Common myeloid progenitor, CD34-positive (primary cell): ENCODE data around the gene RGPD6.
"Not testable (repeated sequence)": the region's sequence is repeated elsewhere in the genome, so short reads cannot be mapped to it uniquely, and the experiment has no call there.

Experiments
- CTCF ChIA-PET: fragments of 350-600 bp; sonication (Branson Sonifier 250); formaldehyde crosslinking; loops from one replicate; lab custom pipeline; 2021; ENCODE audit warnings: antibody characterized with exemption; lab: Charles Lee
- POLR2A ChIA-PET: fragments of 350-600 bp; sonication (Branson Sonifier 250); formaldehyde crosslinking; loops from one replicate; lab custom pipeline; 2021; ENCODE audit warnings: antibody characterized with exemption; lab: Charles Lee
- DNase-seq, 3 donors: peaks; one replicate each; pipeline versions ENCODE4 v3.0.0 to v3.0.0-alpha.2; 2013
- H3K27ac ChIP-seq, 2 experiments: 1 replicate in 1 of 2; 2 replicates in 1 of 2; pipeline ENCODE4 v1.7.0; 2013; ENCODE audit warnings: inconsistent platforms in 2 of 2, low read length in 2 of 2, mild to moderate bottlenecking in 2 of 2, low read depth in 1 of 2, moderate library complexity in 1 of 2; ENCODE audit not compliant: severe bottlenecking in 2 of 2, insufficient read depth in 1 of 2, poor library complexity in 1 of 2
- H3K27me3 ChIP-seq, 5 experiments: replicated peaks in 2 of 5; 1 replicate in 3 of 5; 2 replicates in 2 of 5; pipeline versions ENCODE4 v1.6.1 to v1.7.0; 2013; ENCODE audit warnings: low read length in 4 of 5, mild to moderate bottlenecking in 2 of 5, moderate library complexity in 2 of 5, inconsistent platforms in 1 of 5; ENCODE audit not compliant: insufficient read depth in 5 of 5, control insufficient read depth in 4 of 5
- H3K36me3 ChIP-seq, 4 experiments: 1 replicate in 2 of 4; 2 replicates in 2 of 4; pipeline versions ENCODE4 v1.6.1 to v1.7.0; 2013; ENCODE audit warnings: low read length in 3 of 4, control low read depth in 1 of 4, mild to moderate bottlenecking in 1 of 4; ENCODE audit not compliant: control insufficient read depth in 4 of 4, insufficient read depth in 4 of 4
- H3K4me1 ChIP-seq, 4 experiments: 1 replicate in 3 of 4; 2 replicates in 1 of 4; pipeline versions ENCODE4 v1.6.1 to v1.7.1; 2013; ENCODE audit warnings: low read length in 3 of 4, mild to moderate bottlenecking in 3 of 4, control low read depth in 1 of 4, inconsistent platforms in 1 of 4, moderate library complexity in 1 of 4; ENCODE audit not compliant: control insufficient read depth in 4 of 4, insufficient read depth in 4 of 4; ENCODE audit errors: control extremely low read depth in 1 of 4
- H3K4me3 ChIP-seq, 7 experiments: 1 replicate in 4 of 7; 2 replicates in 3 of 7; pipeline versions ENCODE4 v1.5.1 to v1.7.0; 2013; ENCODE audit warnings: mild to moderate bottlenecking in 7 of 7, low read length in 6 of 7, moderate library complexity in 6 of 7, inconsistent platforms in 2 of 7, low read depth in 2 of 7, control low read depth in 1 of 7; ENCODE audit not compliant: insufficient read depth in 4 of 7, control insufficient read depth in 1 of 7; ENCODE audit errors: extremely low read depth in 1 of 7
- H3K9me3 ChIP-seq, 5 experiments: 1 replicate in 4 of 5; 2 replicates in 1 of 5; pipeline versions ENCODE4 v1.6.1 to v1.7.1; 2013; ENCODE audit warnings: low read length in 4 of 5, mild to moderate bottlenecking in 2 of 5, inconsistent platforms in 1 of 5, low read depth in 1 of 5, moderate library complexity in 1 of 5; ENCODE audit not compliant: control insufficient read depth in 4 of 5, insufficient read depth in 2 of 5; ENCODE audit errors: control extremely low read depth in 1 of 5
- WGBS: methylation state at CpG from one replicate; pipeline ENCODE4 v1.1.5; 2013; ENCODE audit not compliant: insufficient coverage; 5-methylcytosine and 5-hydroxymethylcytosine counted together

Gene RGPD6

GRCh38 chr2:110468921-110469320 lies 108.1 kb downstream of the RGPD6 start:
- H3K27ac ChIP-seq, CTCF ChIA-PET, DNase-seq, H3K36me3 ChIP-seq, H3K9me3 ChIP-seq, H3K4me1 ChIP-seq, POLR2A ChIA-PET, H3K27me3 ChIP-seq, H3K4me3 ChIP-seq: not testable (repeated sequence)
- WGBS, result no CpG with 5 or more reads among the region's 7 CpGs

GRCh38 chr2:110465312-110465711 lies 111.7 kb downstream of the RGPD6 start:
- DNase-seq, POLR2A ChIA-PET, H3K36me3 ChIP-seq, H3K4me1 ChIP-seq, H3K9me3 ChIP-seq, H3K27ac ChIP-seq, H3K27me3 ChIP-seq, H3K4me3 ChIP-seq, CTCF ChIA-PET: not testable (repeated sequence)
- no CpG with 5 or more reads among the region's 8 CpGs for WGBS
